GM12878 (cell line): ENCODE results near the gene UBE2I. TPM values are rescaled to one million over a fixed set of nuclear protein-coding genes. Genes with fewer than 3 reads are reported as not detected.

ENCODE experiments used
- ATAC-seq: fragments of 200-7000 bp; cut with Tn5 transposase; 3 replicates; pipeline ENCODE4 v1.9.1; 2020; ENCODE audit warnings: mild to moderate bottlenecking, moderate library complexity
- BruUV-seq: library from RNA; stranded (reverse); fragments of 400-500 nt; replicated peaks from 2 replicates; lab custom pipeline; 2021; lab: Mats Ljungman, UMichigan
- CTCF ChIA-PET: fragments of 300-600 bp; sonication (Branson Sonifier 250); formaldehyde crosslinking; extraction: SDS; loops from one replicate; lab custom pipeline; 2021; ENCODE audit warnings: inconsistent platforms; lab: Yijun Ruan, JAX
- POLR2A ChIA-PET: fragments of 350-600 bp; formaldehyde crosslinking; extraction: SDS; loops from one replicate; lab custom pipeline; 2021; ENCODE audit warnings: inconsistent platforms; lab: Charles Lee
- RAD21 ChIA-PET: fragments of 300-600 bp; sonication (Branson Sonifier 250); formaldehyde crosslinking; loops from one replicate; lab custom pipeline; 2023; ENCODE audit warnings: antibody characterized with exemption; ENCODE audit not compliant: unreplicated experiment; lab: Charles Lee
- SMC1A ChIA-PET: fragments of 300-600 bp; sonication (Branson Sonifier 250); formaldehyde crosslinking; loops from one replicate; lab custom pipeline; 2023; ENCODE audit not compliant: unreplicated experiment, uncharacterized antibody; lab: Charles Lee
- DNase-seq: peaks from one replicate; pipeline ENCODE4 v3.0.0-alpha.2; 2011; ENCODE audit warnings: low read depth, low spot score
- FAIRE-seq: peaks from 3 replicates; lab custom pipeline; 2011; peaks lifted over from hg19 to GRCh38; lab: Jason Lieb, UNC
- H2AFZ ChIP-seq: 2 replicates; pipeline ENCODE4 v1.6.0; 2011; ENCODE audit warnings: low read depth, low read length, control low read depth; ENCODE audit not compliant: control insufficient read depth
- H3K27ac ChIP-seq: 2 replicates; pipeline ENCODE4 v1.5.1; 2011; ENCODE audit warnings: control low read depth; ENCODE audit not compliant: control insufficient read depth, insufficient read depth
- H3K27me3 ChIP-seq, 2 experiments: replicated peaks in 1 of 2; 2 replicates each; pipeline versions ENCODE4 v1.6.0 to v1.6.1; 2011; ENCODE audit warnings: low read length in 1 of 2; ENCODE audit not compliant: control insufficient read depth in 2 of 2, insufficient read depth in 2 of 2
- H3K36me3 ChIP-seq, 2 experiments: 2 replicates each; pipeline ENCODE4 v1.5.1; 2011; ENCODE audit warnings: low read length in 1 of 2; ENCODE audit not compliant: control insufficient read depth in 2 of 2, insufficient read depth in 2 of 2
- H3K4me1 ChIP-seq: 2 replicates; pipeline ENCODE4 v1.6.1; 2011; ENCODE audit warnings: mild to moderate bottlenecking, low read length, moderate library complexity, mixed read lengths; ENCODE audit not compliant: control insufficient read depth, insufficient read depth
- H3K4me2 ChIP-seq: 2 replicates; pipeline ENCODE4 v1.6.0; 2011; ENCODE audit warnings: control low read depth; ENCODE audit not compliant: control insufficient read depth, insufficient read depth
- H3K4me3 ChIP-seq: fragments of 200-600 bp; sonication (generic); 2 replicates; pipeline ENCODE4 v1.5.1; 2016
- H3K79me2 ChIP-seq: 2 replicates; pipeline ENCODE4 v1.6.0; 2011; ENCODE audit warnings: low read length; ENCODE audit not compliant: control insufficient read depth, insufficient read depth
- H3K9ac ChIP-seq: 2 replicates; pipeline ENCODE4 v1.8.0; 2011; ENCODE audit warnings: low read length, control low read depth, mixed read lengths; ENCODE audit not compliant: control insufficient read depth, insufficient read depth
- H3K9me3 ChIP-seq: replicated peaks from 3 replicates; pipeline ENCODE4 v1.5.1; 2011; ENCODE audit warnings: mild to moderate bottlenecking, low read length; ENCODE audit not compliant: control insufficient read depth, insufficient read depth
- H4K20me1 ChIP-seq: 2 replicates; pipeline ENCODE4 v1.6.0; 2011; ENCODE audit not compliant: control insufficient read depth, insufficient read depth
- BCLAF1 ChIP-seq: fragments of 450-650 bp; IDR thresholded peaks from 2 replicates; pipeline ENCODE4 v1.6.1; 2017; ENCODE audit warnings: antibody characterized with exemption, mild to moderate bottlenecking, moderate library complexity
- BHLHE40 ChIP-seq, 2 experiments: fragments of 450-650 bp in 1 of 2; IDR thresholded peaks; 2 replicates each; pipeline ENCODE4 v1.6.1; 2011 to 2017; ENCODE audit warnings: low read depth in 2 of 2, borderline replicate concordance in 1 of 2, improper control_type of control experiment in 1 of 2, low read length in 1 of 2, mild to moderate bottlenecking in 1 of 2
- CBFB ChIP-seq: IDR thresholded peaks from 2 replicates; pipeline ENCODE4 v1.6.1; 2016; ENCODE audit warnings: antibody characterized with exemption, low read depth
- PML ChIP-seq: IDR thresholded peaks from 2 replicates; pipeline ENCODE4 v1.6.1; 2012; ENCODE audit warnings: low read length, inconsistent platforms
- TARDBP ChIP-seq: IDR thresholded peaks from 2 replicates; pipeline ENCODE4 v1.6.1; 2016; ENCODE audit warnings: borderline replicate concordance
- ZNF384 ChIP-seq: IDR thresholded peaks from 2 replicates; pipeline ENCODE4 v1.6.1; 2012; ENCODE audit warnings: low read depth, mild to moderate bottlenecking, low read length, improper control_type of control experiment, borderline replicate concordance
- ZSCAN29 ChIP-seq: fragments of 450-650 bp; IDR thresholded peaks from 2 replicates; pipeline ENCODE4 v1.6.1; 2017; ENCODE audit warnings: mild to moderate bottlenecking, moderate library complexity
- WGBS: methylation state at CpG from one replicate; pipeline ENCODE4 v1.1.6; 2016; ENCODE audit warnings: low lambda C conversion rate; ENCODE audit not compliant: insufficient replicate concordance, insufficient coverage; ENCODE audit errors: missing lambda C conversion rate; 5-methylcytosine and 5-hydroxymethylcytosine counted together
- in situ Hi-C: fragments of 300-500 bp; cut with MboI; formaldehyde crosslinking; loops from 9 replicates; pipeline ENCODE4 v1.14.3; 2018; ENCODE audit warnings: mixed read lengths
- intact Hi-C: fragments of 100-400 bp; cut with micrococcal nuclease; formaldehyde crosslinking; loops from one replicate; pipeline ENCODE4 v1.14.2; 2022; ENCODE audit not compliant: unreplicated experiment
- polyA plus RNA-seq, 11 experiments: library from polyadenylated mRNA; depleted of rRNA in 4 of 11; unstranded in 6 of 11; stranded (reverse) in 5 of 11; fragments of >200 nt; fragmentation: Nextera tagmentation in 4 of 11; fragmentation: Illumina TruSeq in 1 of 11; extraction: Ambion mirVana in 4 of 11; extraction: Trizol in 1 of 11; gene quantifications; 1 replicate in 1 of 11; 2 replicates in 10 of 11; pipeline versions ENCODE4 v1.2.1 to v1.2.3, GENCODE V29; 2011 to 2016; ENCODE audit warnings: inconsistent platforms in 2 of 11, missing spikeins in 2 of 11, low read depth in 1 of 11
- total RNA-seq, 4 experiments: library from RNA; depleted of rRNA in 3 of 4; stranded (reverse); fragments of >200 nt in 3 of 4; fragmentation: Illumina TruSeq in 1 of 4; extraction: Trizol in 1 of 4; gene quantifications; 2 replicates each; pipeline versions ENCODE4 v1.2.1 to v1.2.3, GENCODE V29; 2013 to 2021

UBE2I gene
- total and polyA plus RNA-seq, 10 of the 15 experiments (the other 5 are each of a cell fraction or from before 2014, with no cell fraction given): 47.5 to 243 (median 194) TPM

GRCh38 chr16:1335996-1336395 lies 26.6 kb downstream of the UBE2I start:
- H3K4me2 ChIP-seq: no peak overlapping the region
- no peaks in the 10 kb centered on the region for H3K79me2 ChIP-seq
- H4K20me1 ChIP-seq: no peaks in the 10 kb centered on the region
- intact Hi-C loops: no loop called here
- H2AFZ ChIP-seq: no peak overlapping the region
- ATAC-seq (no peak), DNase-seq (no peak)
- POLR2A ChIA-PET: no interaction called here
- peaks cover 5 to 14% of the 10 kb centered on the region in 2 experiments; a peak in 3 of 4 replicates for H3K27me3 ChIP-seq
- RAD21 ChIA-PET: no interaction called here
- in situ Hi-C loops: no loop called here
- no peaks in the 10 kb centered on the region for H3K36me3 ChIP-seq
- no TSS peak for BruUV-seq
- no peak overlapping the region for H3K4me3 ChIP-seq
- SMC1A ChIA-PET: no interaction called here
- peaks cover 9% of the 10 kb centered on the region; the same call in 1 of the 2 replicates for H3K4me1 ChIP-seq
- TF ChIP-seq TARDBP: no peak
- no peak for TF ChIP-seq ZNF384
- no peak for TF ChIP-seq PML
- no peak for TF ChIP-seq ZSCAN29
- no peak for TF ChIP-seq BCLAF1
- TF ChIP-seq BHLHE40 (IDR thresholded peaks at IDR 0.05; ENCODE audit: borderline replicate concordance in 1 of 2, low read depth in 2 of 2, low read length in 1 of 2): peak in 1 of 2 experiments; percentile 17; a peak in 1 of 4 replicates
- TF ChIP-seq CBFB: no peak
- TF ChIP-seq, all 136 proteins: peak for 1
- H3K27ac ChIP-seq: no peak overlapping the region
- WGBS: 11% methylated on average over 12 of the region's 12 CpGs
- FAIRE-seq: no peak
- H3K9ac ChIP-seq: no peak overlapping the region
- CTCF ChIA-PET: interaction anchor here (0.9 kb wide), 1 partner anchor 43 kb away, joined by 5 read pairs; no protein-coding TSS in a partner anchor
- H3K9me3 ChIP-seq: no peaks in the 10 kb centered on the region
